ENCODE results near the gene RAB18.

RAB18 gene

GRCh38 chr10:27584302-27584701 lies 80.2 kb downstream of the RAB18 start:
- no peak overlapping the region for H3K4me3 ChIP-seq (ENCODE audit: low read length)
- no peak for DNase-seq (ENCODE audit: low read depth)
- no peak for TF ChIP-seq CTCF (IDR thresholded peaks at IDR 0.05; ENCODE audit: insufficient read depth, low read depth, low read length, missing control alignments)

Measured in epithelial cell of esophagus (primary cell).